GM21390 (cell line): ENCODE measurements around the gene SYT5.
"Not testable (repeated sequence)": the region's sequence is repeated elsewhere in the genome, so short reads cannot be mapped to it uniquely, and the experiment has no call there.

Source experiments
- ATAC-seq: cut with Tn5 transposase; IDR thresholded peaks from one replicate; pipeline ENCODE4 v1.9.1; 2021; ENCODE audit not compliant: unreplicated experiment

SYT5 gene

GRCh38 chr19:55208880-55209692 is 29.0 kb upstream of the SYT5 start, which contains the start of gene PTPRH:
PTPRH (minus strand) TSS chr19:55209501; CDS start chr19:55209433, 68 bp downstream.
- no peak for ATAC-seq

DNA sequence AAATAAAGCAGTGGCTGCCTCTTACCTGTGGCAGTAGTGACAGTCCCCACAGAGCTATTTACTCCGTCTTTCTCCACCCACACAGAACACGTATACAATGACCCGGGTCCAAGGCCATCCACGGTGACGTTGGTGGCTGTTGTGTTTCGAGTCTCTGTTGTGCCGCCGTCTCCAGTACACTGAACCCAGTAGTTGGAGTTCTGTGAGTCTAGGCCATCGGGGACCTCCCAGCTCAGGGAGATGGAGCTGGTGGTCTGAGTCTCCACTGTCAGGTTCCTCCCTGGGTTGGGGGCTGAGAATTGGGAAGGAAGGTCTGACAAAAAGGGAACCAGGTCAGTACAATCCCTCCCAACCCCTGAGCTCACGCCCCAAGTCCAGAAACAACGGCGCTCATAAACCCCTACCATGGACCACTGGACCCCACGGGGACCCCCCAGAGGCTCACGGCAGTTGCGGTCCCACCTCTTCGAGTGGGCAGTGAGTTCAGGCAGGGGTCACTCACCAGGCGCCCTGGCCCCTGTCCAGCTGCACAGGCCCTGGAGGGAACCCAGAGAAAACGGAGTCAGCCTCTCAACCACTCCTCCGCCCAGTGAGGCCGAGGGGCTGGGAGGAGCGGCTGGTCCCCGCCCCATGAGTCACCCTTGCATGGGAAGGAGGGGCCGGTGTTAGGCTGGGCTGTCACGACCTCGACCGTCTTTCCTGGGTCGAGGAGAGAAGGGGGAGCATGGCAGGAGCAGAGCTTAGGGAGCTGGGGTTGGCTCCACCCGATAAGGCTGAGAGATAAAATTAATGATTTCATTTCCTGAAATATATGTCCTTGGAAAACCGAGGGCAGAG is 26.8 kb upstream of the SYT5 start:
- ATAC-seq: no peak

GRCh38 chr19:55202199-55202598 is 22.1 kb upstream of the SYT5 start:
- not testable (repeated sequence) for ATAC-seq

DNA sequence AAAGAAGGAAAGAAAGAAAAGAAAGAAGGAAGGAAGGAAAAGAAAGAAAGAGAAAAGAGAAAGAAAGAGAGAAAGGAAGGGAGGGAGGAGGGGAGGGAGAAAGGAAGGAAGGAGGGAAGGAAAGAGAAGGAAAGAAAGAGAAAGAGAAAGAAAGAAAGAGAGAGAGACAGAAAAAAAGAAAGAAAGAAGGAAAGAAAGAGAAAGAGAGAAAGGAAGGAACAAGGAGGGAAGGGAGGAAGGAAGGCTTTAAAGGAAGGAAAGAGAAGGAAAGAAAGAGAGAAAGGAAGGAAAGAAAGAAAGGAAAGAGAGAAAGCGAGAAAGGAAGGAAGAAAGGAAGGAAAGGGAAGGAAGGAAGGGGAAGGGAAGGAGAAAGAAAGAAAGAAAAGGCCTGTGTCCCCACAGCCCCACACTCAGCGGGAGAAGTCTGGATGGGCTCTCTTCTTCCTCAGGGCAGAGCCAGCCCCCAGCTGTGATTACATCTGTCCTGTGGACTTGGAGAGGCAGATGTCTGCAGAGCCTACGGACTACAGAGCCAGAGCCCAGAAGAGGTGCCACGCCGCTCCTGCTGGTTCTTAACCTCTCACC is 19.6 kb upstream of the SYT5 start:
- ATAC-seq: no peak

GRCh38 chr19:55198651-55199050 is 18.6 kb upstream of the SYT5 start:
- ATAC-seq: no peak

GRCh38 chr19:55197528-55197927 is 17.4 kb upstream of the SYT5 start:
- no peak for ATAC-seq

DNA sequence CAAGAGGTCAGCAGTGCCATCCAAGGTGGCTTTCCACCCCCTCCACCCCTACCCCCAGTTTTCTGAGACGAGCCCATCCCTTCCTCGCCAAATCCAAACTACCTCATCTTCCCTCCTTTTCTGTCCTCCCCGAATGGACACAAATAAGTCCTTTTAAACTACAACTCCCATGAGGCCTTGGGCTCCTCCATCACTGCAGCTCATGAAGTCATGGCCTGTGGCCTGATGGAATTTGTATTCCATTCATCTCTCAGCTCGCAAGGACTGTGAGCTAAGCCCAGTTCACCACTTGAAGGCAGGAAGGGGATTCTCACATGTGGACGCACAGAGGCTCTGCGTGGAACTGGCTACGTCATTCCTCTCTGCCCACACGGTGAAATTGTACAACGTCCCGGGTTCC is 16.7 kb upstream of the SYT5 start:
- ATAC-seq: no peak

DNA sequence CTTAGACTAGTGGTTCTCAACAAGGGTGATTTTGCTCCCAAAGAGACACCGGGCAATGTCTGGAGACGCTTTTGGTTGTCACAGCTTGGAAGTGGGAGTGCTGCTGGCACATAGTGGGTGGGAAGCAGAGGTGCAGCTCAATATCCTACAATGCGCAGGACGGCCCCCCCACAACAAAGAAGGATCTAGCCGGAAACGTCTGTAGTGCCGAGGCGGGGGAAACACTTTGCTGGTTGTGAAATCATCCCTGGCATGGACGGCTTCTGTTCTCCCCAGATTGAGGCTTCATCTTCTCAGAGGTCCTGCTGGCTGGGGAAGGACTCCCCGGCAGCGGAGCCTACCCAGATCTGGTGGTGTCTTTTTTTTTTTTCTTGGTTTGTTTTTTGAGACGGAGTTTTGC is 13.4 kb upstream of the SYT5 start:
- ATAC-seq: no peak

DNA sequence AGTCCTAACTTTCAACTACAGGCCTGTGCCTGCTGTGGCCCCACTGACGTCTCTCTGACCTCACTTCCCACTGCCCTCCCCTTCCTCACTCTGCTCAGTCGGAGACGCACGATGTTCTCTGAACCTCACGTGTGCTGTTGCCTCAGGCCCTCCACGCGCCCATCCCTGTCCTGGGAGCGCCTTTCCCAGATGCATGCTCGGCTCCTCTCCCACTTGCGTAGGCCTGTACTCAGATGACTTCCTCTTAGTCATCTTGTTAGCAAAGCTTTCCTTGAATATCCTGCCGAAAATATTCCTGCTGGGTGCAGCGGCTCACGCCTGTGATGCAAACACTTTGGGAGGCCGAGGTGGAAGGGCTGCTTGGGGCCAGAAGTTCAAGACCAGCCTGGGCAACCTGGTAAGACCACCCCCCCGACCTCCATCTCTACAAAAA is 9.3 kb upstream of the SYT5 start:
- ATAC-seq: no peak

- no peak for ATAC-seq
Observed at GRCh38 chr19:55188625-55189024, 8.5 kb upstream of the SYT5 start.

- no peak for ATAC-seq
Observed at GRCh38 chr19:55186080-55186479, 6.0 kb upstream of the SYT5 start.

DNA sequence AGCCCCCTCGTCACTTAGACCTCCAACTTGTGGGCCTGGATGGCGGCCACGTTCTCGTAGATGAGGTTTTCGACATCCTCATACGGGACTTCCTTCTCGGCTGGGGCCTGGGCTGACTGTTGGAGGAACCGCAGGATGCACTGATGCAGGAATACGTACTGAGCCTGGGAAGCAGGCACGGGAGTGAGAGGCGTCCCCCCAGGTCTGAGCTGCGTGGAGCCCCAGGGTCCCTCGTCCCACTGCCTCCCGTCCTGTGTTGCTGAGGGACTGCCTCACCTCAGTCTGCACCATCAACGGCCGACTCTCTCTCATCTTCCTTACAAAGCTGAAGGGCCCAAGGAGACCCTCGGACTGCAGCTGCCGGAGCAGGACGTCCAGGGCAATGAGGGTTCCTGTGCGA is 1.7 kb upstream of the SYT5 start:
- no peak for ATAC-seq

DNA sequence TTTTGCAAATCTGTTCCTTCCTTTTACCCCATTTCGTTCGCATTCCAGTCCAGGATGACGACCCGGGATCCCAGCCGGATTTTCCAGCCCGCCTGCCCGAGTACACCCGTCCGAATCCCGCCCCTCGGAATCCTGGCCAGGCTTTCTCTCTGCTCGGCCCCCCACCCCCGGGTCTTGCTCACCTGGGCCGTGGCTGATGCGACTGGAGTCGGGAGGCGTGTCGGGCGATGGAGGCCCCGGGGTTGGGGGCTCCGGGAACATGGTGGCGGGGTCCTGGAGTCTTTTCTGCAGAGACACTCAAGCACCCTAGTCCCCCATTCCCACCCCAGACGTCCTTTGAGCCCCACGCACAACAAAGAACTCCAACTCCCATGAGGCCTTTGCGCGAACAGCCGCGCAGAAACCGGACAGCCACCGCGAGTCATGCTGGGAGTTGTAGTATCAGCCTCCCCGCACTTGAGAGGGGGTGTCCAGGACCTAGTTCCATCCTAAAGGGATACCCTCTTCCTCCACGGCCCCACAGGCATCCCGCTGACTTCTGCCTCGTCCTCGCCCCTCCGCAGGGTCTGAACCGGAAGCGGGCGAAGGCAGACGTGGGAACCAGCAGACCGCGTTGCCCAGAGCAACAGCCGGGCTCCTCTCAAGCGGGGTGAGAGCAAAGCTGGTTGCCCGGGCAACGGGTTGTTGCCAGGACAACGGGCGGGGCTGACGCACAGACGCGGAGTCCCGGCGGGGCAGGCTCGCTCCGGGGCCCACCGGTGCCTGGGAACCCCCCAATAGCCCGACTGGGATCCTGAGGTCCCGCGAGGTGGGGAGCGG is 1.1 kb downstream of the SYT5 start:
- peak; percentile 61 for ATAC-seq

- no peak for ATAC-seq
Observed at GRCh38 chr19:55176076-55176475, 4.0 kb downstream of the SYT5 start.

GRCh38 chr19:55175117-55175867 is 4.8 kb downstream of the SYT5 start:
- no peak for ATAC-seq

DNA sequence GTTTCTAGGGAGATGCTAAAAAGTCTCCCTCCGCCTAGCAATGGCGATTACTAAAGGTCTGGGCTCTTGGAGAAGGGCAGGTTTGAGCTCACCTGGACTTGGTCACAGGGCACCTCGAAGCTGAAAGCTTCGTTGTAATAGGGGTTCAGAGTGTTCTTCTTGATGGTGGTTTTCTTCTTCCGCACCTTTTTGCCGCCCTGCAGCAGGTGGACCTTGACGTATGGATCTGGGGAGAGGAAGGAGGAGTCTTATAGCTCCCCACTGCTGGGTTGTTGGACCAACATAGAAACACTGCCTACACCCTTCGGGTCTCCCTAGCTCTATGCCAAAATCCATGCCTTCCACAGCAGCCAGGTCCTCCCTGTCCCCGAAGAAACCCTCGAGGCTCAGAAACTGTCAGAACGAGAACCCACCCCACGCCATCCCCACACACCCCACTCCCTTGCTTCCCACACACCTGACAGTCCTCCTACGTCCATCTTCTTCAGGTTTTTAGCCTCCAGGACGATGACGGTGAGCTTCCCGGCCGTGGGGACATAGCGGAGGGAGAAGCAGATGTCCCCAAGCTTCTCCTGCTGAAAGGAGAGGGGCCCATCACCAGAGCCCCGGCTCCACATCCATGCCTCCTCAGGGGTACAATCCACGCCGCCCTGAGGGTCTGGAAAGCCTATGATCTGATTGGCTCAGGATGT is 5.5 kb downstream of the SYT5 start:
- ATAC-seq: no peak

DNA sequence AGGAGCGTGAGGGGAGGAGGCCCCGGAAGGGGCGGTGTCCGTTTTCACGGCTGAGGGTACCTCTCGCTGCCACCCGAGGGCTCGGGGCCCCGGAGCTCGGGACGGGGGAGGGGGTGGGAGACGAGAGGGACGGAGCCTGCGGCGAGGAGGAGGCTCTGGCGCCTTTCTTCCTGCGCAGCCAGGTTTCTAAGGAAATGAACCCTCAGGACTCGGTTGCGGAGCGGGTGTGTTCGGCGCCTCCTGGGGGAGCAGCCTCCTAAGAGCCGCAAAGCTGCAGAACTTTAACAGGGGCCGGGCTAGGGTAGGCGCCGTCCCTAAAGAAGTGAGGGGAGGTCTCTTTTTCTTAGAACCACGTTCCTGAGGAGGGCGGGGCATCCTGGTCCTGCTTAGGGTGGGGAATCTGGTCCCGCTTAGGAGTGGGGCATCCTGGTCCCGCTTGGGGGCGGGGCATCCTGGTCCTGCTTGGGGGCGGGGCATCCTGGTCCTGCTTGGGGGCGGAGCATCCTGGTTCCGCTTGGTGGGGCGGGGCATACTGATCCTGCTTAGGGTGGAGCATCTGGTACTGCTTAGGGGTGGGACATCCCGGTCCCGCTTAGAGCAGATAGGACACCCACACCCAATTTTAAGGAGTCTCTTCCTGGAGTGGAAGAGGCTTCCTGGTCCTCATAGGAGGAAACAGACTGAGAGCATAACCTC is 6.2 kb downstream of the SYT5 start:
- no peak for ATAC-seq

- ATAC-seq: no peak
Observed at GRCh38 chr19:55173186-55173713, 6.8 kb downstream of the SYT5 start.

GRCh38 chr19:55172741-55173140 is 7.3 kb downstream of the SYT5 start:
- no peak for ATAC-seq
